SK-N-SH (cell line): Measurements from ENCODE around the gene REEP1. TPM values are rescaled to one million over a fixed set of nuclear protein-coding genes. Genes with fewer than 3 reads are reported as not detected.

Experiments used
- CTCF ChIA-PET: fragments of 300-600, 350-600 bp; formaldehyde crosslinking; extraction: SDS; loops from one replicate; lab custom pipeline; 2021; lab: Yijun Ruan, JAX
- POLR2A ChIA-PET: fragments of 350-600 bp; sonication (Branson Sonifier 250); formaldehyde crosslinking; extraction: SDS; loops from one replicate; lab custom pipeline; 2020; ENCODE audit warnings: antibody characterized with exemption, inconsistent platforms; lab: Yijun Ruan, JAX
- DNase-seq: peaks from one replicate; pipeline ENCODE4 v3.0.0; 2012
- H2AFZ ChIP-seq: fragments of 200-600 bp; sonication (generic); 2 replicates; pipeline ENCODE4 v1.8.1; 2016; ENCODE audit warnings: antibody characterized with exemption, mild to moderate bottlenecking, low read depth
- H3F3A ChIP-seq: fragments of 200-600 bp; sonication (generic); replicated peaks from 2 replicates; pipeline ENCODE3; 2016; ENCODE audit warnings: antibody characterized with exemption, mild to moderate bottlenecking; ENCODE audit not compliant: insufficient read depth
- H3K27ac ChIP-seq, 2 experiments: fragments of 200-500 bp in 1 of 2; fragments of 200-600 bp in 1 of 2; sonication (Bioruptor generic) in 1 of 2; sonication (generic), shearing (Covaris generic) in 1 of 2; 2 replicates each; pipeline versions ENCODE4 v1.5.1 to v1.6.1; 2014 to 2016; ENCODE audit warnings: low read depth in 2 of 2, inconsistent platforms in 1 of 2, low read length in 1 of 2, mild to moderate bottlenecking in 1 of 2, mixed read lengths in 1 of 2
- H3K27me3 ChIP-seq: fragments of 200-600 bp; sonication (generic), shearing (Covaris generic); 2 replicates; pipeline ENCODE4 v1.6.1; 2016; ENCODE audit warnings: mixed run types; ENCODE audit not compliant: insufficient read depth
- H3K36me3 ChIP-seq, 2 experiments: fragments of 200-500 bp in 1 of 2; fragments of 200-600 bp in 1 of 2; sonication (Bioruptor generic) in 1 of 2; sonication (generic) in 1 of 2; replicated peaks in 1 of 2; 2 replicates each; pipeline versions ENCODE3 to v1.5.1; 2014 to 2016; ENCODE audit warnings: low read length in 1 of 2, mild to moderate bottlenecking in 1 of 2; ENCODE audit not compliant: insufficient read depth in 2 of 2, control insufficient read depth in 1 of 2
- H3K4me1 ChIP-seq, 2 experiments: fragments of 200-500 bp in 1 of 2; fragments of 200-600 bp in 1 of 2; sonication (Bioruptor generic) in 1 of 2; sonication (generic), shearing (Covaris generic) in 1 of 2; 2 replicates each; pipeline versions ENCODE4 v1.5.1 to v1.6.1; 2014 to 2016; ENCODE audit warnings: low read depth in 1 of 2, low read length in 1 of 2, mixed run types in 1 of 2; ENCODE audit not compliant: insufficient read depth in 2 of 2, control insufficient read depth in 1 of 2
- H3K4me2 ChIP-seq: fragments of 200-600 bp; sonication (generic), shearing (Covaris generic); 2 replicates; pipeline ENCODE4 v1.6.1; 2017; ENCODE audit warnings: mixed run types
- H3K4me3 ChIP-seq, 2 experiments: fragments of 200-500 bp in 1 of 2; fragments of 200-600 bp in 1 of 2; sonication (Bioruptor generic) in 1 of 2; sonication (generic), shearing (Covaris generic) in 1 of 2; 2 replicates each; pipeline versions ENCODE4 v1.5.1 to v1.8.1; 2014 to 2016; ENCODE audit warnings: low read depth in 2 of 2, inconsistent platforms in 1 of 2, low read length in 1 of 2, mild to moderate bottlenecking in 1 of 2, mixed read lengths in 1 of 2, moderate library complexity in 1 of 2
- H3K79me2 ChIP-seq: fragments of 200-600 bp; sonication (generic); 2 replicates; pipeline ENCODE4 v1.8.1; 2017; ENCODE audit warnings: mild to moderate bottlenecking; ENCODE audit not compliant: insufficient read depth
- H3K9ac ChIP-seq: fragments of 200-600 bp; sonication (generic); 2 replicates; pipeline ENCODE4 v1.6.1; 2017; ENCODE audit warnings: mixed run types
- H3K9me2 ChIP-seq: fragments of 200-600 bp; sonication (generic); 2 replicates; pipeline ENCODE4 v1.6.1; 2017; ENCODE audit warnings: mixed run types
- H3K9me3 ChIP-seq: fragments of 200-600 bp; sonication (generic); 2 replicates; pipeline ENCODE4 v1.6.1; 2017; ENCODE audit warnings: mixed run types, mild to moderate bottlenecking, moderate library complexity
- H4K20me1 ChIP-seq: fragments of 200-600 bp; sonication (generic); 2 replicates; pipeline ENCODE4 v1.6.1; 2017; ENCODE audit warnings: mild to moderate bottlenecking, mixed run types; ENCODE audit not compliant: insufficient read depth
- CHD2 ChIP-seq: fragments of 150-350 bp; IDR thresholded peaks from 2 replicates; pipeline ENCODE4 v1.6.1; 2018; ENCODE audit warnings: low read length; ENCODE audit not compliant: partially characterized antibody
- ELF1 ChIP-seq: IDR thresholded peaks from 2 replicates; pipeline ENCODE4 v1.4.0; 2012
- FOSL2 ChIP-seq: IDR thresholded peaks from 2 replicates; pipeline ENCODE4 v1.4.0; 2012; ENCODE audit warnings: low read depth, mild to moderate bottlenecking, moderate library complexity, borderline replicate concordance
- FOXM1 ChIP-seq: IDR thresholded peaks from 2 replicates; pipeline ENCODE4 v1.4.0; 2012; ENCODE audit warnings: low read depth, mild to moderate bottlenecking
- GABPA ChIP-seq: IDR thresholded peaks from 2 replicates; pipeline ENCODE4 v1.4.0; 2012; ENCODE audit warnings: low read depth, mild to moderate bottlenecking
- GATA2 ChIP-seq: sonication (generic); formaldehyde crosslinking; IDR thresholded peaks from 2 replicates; pipeline ENCODE4 v1.5.0; 2020; ENCODE audit warnings: mild to moderate bottlenecking, missing genetic modification reagents
- IRF3 ChIP-seq: fragments of 150-350 bp; IDR thresholded peaks from 2 replicates; pipeline ENCODE4 v1.6.1; 2016; ENCODE audit warnings: mild to moderate bottlenecking, low read depth, low read length
- MAX ChIP-seq: IDR thresholded peaks from 2 replicates; pipeline ENCODE4 v1.4.0; 2012; ENCODE audit warnings: low read depth
- MEF2A ChIP-seq: IDR thresholded peaks from 2 replicates; pipeline ENCODE4 v1.4.0; 2012; ENCODE audit warnings: low read depth, borderline replicate concordance
- MXI1 ChIP-seq: IDR thresholded peaks from 2 replicates; pipeline ENCODE4 v1.6.1; 2012; ENCODE audit warnings: mild to moderate bottlenecking, low read depth, low read length, improper control_type of control experiment
- NRF1 ChIP-seq: IDR thresholded peaks from 2 replicates; pipeline ENCODE4 v1.6.1; 2012; ENCODE audit warnings: low read depth, mild to moderate bottlenecking, low read length
- POLR2AphosphoS5 ChIP-seq: IDR thresholded peaks from 2 replicates; pipeline ENCODE4 v1.6.1; 2012; ENCODE audit warnings: low read depth, low read length
- RAD21 ChIP-seq: IDR thresholded peaks from 2 replicates; pipeline ENCODE4 v1.6.1; 2012; ENCODE audit warnings: mild to moderate bottlenecking, low read length
- RFX5 ChIP-seq: IDR thresholded peaks from 2 replicates; pipeline ENCODE4 v1.6.1; 2012; ENCODE audit warnings: mild to moderate bottlenecking, improper control_type of control experiment, low read length
- SIN3A ChIP-seq: IDR thresholded peaks from 2 replicates; pipeline ENCODE4 v1.6.1; 2012; ENCODE audit warnings: low read depth, mild to moderate bottlenecking, low read length, moderate library complexity, borderline replicate concordance
- TAF1 ChIP-seq: IDR thresholded peaks from 2 replicates; pipeline ENCODE4 v1.6.1; 2012; ENCODE audit warnings: low read depth, mild to moderate bottlenecking, low read length, moderate library complexity, borderline replicate concordance
- USF1 ChIP-seq: IDR thresholded peaks from 2 replicates; pipeline ENCODE4 v1.4.0; 2012; ENCODE audit warnings: low read depth, borderline replicate concordance
- WGBS: methylation state at CpG from one replicate; pipeline ENCODE4 v1.1.6; 2017; ENCODE audit warnings: low lambda C conversion rate; 5-methylcytosine and 5-hydroxymethylcytosine counted together
- polyA plus RNA-seq, 3 experiments: library from polyadenylated mRNA; depleted of rRNA; stranded (reverse); fragments of >200 nt; gene quantifications; 2 replicates each; pipeline ENCODE4 v1.2.3, GENCODE V29; 2012
- TF ChIP-seq, protein P1 (sequence below): IDR thresholded peaks from 2 replicates; pipeline ENCODE4; 2012
- TF ChIP-seq, protein P2 (sequence below): IDR thresholded peaks from 2 replicates; pipeline ENCODE4 v1.4.0; 2012; ENCODE audit warnings: low read depth, borderline replicate concordance

REEP1 gene
- polyA plus RNA-seq, 1 of the 3 experiments (the other 2 are of a cell fraction), result 0.13 TPM

DNA sequence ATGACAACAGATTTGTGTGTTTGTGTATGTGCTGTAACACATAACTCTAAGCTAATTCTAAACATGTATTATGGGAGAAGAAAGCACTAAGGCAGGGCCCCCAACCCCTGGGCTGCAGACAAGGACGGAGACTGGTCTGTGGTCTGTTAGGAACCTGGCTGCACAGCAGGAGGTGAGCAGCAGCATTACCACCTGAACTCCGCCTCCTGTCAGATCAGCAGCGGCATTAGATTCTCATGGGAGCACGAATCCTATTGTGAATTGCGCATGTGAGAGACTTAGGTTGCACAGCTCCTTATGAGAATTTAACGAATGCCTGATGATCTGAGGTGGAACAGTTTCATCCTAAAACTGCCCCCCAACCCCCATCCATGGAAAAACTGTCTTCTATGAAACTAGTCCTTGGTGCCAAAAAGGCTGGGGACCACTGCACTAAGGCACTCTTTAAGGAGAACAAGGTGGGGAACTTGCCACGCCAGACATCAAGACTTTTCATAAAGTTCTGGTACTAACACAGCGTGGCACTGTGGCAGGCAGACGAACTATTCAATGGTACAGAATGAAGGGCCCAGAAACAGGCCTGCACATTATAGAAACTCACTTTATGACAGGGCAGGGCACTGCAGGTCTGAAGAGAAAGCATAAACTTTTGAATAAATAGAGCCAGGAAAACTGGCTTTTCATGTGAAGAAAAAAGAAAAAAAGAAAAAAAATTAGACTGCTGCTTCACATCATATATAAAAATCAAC lies 14.0 kb downstream of the REEP1 start:
- Histone ChIP-seq H3K4me2 (no peak overlapping the region), H2AFZ (no peak overlapping the region), H3K27ac (no peak overlapping the region), H4K20me1 (no peaks in the 10 kb centered on the region), H3F3A (no peaks in the 10 kb centered on the region), H3K79me2 (no peaks in the 10 kb centered on the region), H3K9me2 (no peaks in the 10 kb centered on the region), H3K9ac (no peak overlapping the region), H3K4me3 (no peak overlapping the region), H3K27me3 (no peaks in the 10 kb centered on the region; the same call in 1 of the 2 replicates), H3K36me3 (no peaks in the 10 kb centered on the region), H3K9me3 (no peaks in the 10 kb centered on the region), H3K4me1 (no peaks in the 10 kb centered on the region)
- WGBS, result 60% methylated on average over 9 of the region's 9 CpGs
- DNase-seq, result no peak
- TF ChIP-seq POLR2AphosphoS5, result no peak
- CTCF ChIA-PET, result interaction anchor here (1.2 kb wide), 1 partner anchor 8 kb away, joined by 4 read pairs; no protein-coding TSS in a partner anchor
- POLR2A ChIA-PET, result no interaction called here

DNA sequence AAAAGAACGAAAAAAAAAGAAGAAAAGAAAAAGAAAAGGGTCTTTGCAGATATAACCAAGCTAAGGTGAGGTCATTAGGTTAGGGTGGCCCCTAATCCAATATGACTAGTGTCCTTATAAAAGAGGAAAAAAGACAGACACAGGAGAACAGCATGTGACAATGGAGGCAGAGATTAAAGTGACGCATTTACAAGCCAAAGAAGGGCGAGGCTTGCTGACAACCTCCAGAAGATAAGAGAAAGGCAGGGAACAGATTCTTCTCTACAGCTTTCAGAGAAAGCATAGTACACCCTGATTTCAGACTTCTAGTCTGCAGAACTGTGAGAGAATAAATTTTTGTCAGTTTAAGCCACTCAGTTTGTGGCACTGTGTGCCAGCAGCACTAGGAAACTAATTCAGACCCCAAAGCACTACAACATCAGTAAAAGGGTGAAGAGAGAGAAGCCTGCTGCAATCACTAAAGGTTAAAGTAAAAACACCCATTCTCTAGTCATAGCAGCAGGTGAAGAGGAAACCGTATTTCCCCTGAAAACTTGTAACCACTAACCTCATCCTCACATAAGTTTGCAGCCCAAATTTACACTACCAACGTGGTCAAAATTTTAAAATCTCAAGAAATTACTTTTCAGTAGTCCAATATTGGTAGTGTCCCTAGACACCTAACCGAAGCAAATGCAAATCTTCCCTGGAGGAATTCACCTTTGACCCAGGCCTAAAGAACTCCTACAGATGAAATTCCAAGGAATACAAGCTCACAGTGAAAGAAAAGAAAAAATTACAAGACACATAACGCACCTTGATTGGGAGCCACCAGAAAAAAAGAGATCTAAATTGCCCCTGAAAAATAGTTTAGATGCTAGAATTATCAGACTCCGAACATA lies 17.5 kb downstream of the REEP1 start:
- WGBS, result 43% methylated on average over 8 of the region's 8 CpGs
- no peaks in the 10 kb centered on the region for H3K36me3 ChIP-seq
- TF ChIP-seq FOXM1 (no peak), MAX (no peak), MXI1 (no peak), ELF1 (no peak), TAF1 (no peak), FOSL2 (no peak), USF1 (no peak), IRF3 (no peak), RAD21 (no peak), MEF2A (no peak), SIN3A (no peak), GATA2 (CRISPR knock-in tag) (no peak), CHD2 (no peak), GABPA (no peak), RFX5 (no peak), POLR2AphosphoS5 (no peak), NRF1 (no peak)
- TF ChIP-seq, protein P1, sequence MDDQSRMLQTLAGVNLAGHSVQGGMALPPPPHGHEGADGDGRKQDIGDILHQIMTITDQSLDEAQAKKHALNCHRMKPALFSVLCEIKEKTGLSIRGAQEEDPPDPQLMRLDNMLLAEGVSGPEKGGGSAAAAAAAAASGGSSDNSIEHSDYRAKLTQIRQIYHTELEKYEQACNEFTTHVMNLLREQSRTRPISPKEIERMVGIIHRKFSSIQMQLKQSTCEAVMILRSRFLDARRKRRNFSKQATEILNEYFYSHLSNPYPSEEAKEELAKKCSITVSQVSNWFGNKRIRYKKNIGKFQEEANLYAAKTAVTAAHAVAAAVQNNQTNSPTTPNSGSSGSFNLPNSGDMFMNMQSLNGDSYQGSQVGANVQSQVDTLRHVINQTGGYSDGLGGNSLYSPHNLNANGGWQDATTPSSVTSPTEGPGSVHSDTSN, result no peak
- TF ChIP-seq, protein P2, sequence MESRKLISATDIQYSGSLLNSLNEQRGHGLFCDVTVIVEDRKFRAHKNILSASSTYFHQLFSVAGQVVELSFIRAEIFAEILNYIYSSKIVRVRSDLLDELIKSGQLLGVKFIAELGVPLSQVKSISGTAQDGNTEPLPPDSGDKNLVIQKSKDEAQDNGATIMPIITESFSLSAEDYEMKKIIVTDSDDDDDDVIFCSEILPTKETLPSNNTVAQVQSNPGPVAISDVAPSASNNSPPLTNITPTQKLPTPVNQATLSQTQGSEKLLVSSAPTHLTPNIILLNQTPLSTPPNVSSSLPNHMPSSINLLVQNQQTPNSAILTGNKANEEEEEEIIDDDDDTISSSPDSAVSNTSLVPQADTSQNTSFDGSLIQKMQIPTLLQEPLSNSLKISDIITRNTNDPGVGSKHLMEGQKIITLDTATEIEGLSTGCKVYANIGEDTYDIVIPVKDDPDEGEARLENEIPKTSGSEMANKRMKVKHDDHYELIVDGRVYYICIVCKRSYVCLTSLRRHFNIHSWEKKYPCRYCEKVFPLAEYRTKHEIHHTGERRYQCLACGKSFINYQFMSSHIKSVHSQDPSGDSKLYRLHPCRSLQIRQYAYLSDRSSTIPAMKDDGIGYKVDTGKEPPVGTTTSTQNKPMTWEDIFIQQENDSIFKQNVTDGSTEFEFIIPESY, result no peak
- TF ChIP-seq, all 33 proteins: peak for 0
- Histone ChIP-seq H3K27ac (no peak overlapping the region), H3K9me3 (no peaks in the 10 kb centered on the region), H3K27me3 (no peaks in the 10 kb centered on the region; the same call in 1 of the 2 replicates), H3F3A (no peaks in the 10 kb centered on the region), H3K4me2 (no peak overlapping the region), H3K79me2 (no peaks in the 10 kb centered on the region), H2AFZ (no peak overlapping the region), H4K20me1 (no peaks in the 10 kb centered on the region), H3K9ac (no peak overlapping the region), H3K4me3 (no peak overlapping the region), H3K4me1 (no peaks in the 10 kb centered on the region; a peak in 1 of 4 replicates), H3K9me2 (no peaks in the 10 kb centered on the region)
- no peak for DNase-seq
- ChIA-PET CTCF (interaction anchor here (1.3 kb wide), 1 partner anchor 53 kb away, joined by 3 read pairs; no protein-coding TSS in a partner anchor), POLR2A (no interaction called here)
